Measurements from ENCODE around the gene MEX3A.

The MEX3A gene

DNA sequence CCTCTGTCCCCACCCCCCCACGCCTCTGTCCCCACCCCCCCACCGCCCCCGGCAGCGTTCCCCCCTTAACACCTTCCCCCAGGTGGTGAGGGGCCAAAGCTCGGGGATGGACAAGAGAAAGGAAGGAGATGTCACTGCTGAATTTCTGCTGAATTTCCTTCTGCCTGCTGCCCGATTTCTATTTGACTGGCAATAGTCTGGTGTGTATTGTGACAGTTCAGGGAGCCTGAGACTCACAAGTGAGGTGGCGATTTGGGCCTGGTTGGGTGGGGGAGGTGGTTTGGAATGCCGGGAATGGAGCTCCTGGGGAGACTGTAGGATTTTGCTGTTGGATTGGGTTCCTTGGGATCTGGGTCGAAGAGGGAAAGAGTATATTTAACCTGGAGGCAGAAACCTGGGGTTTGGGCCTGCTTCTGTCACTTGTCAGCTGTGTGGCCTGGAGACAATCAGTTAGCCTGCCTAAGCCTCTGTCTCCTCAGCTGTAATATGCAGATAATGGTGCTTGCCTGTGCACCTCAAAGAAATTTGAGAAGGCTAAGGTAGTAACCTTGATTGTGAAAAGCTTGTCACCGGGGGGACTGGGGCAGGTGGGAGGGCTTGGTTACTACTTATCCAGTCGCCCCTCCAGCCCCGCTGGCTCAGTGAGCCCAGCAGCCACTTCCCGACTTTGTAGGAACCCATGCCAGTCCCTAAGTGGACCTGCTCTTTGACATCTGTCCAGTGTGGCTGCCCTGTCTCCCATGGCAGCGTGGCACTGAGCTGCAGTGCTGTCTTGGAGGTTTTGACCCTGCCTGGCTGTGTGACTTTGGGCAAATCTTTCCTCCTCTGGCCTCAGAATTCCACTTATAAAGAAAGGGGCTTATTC lies 24.6 kb upstream of the MEX3A start:
- 0 out of 2 replicates have a peak, but pooled peaks have one; percentile 40 for TF ChIP-seq POLR2A (IDR thresholded peaks at IDR 0.05; ENCODE audit: low read depth, low read length)
- no peak for TF ChIP-seq POLR2AphosphoS5 (IDR thresholded peaks at IDR 0.05; ENCODE audit: low read depth, low read length)
- TF ChIP-seq TAF1 (IDR thresholded peaks at IDR 0.05; ENCODE audit: borderline replicate concordance, low read depth, low read length), result no peak
- DNase-seq (ENCODE audit: insufficient read length) (no peak), FAIRE-seq (no peak)

GRCh38 chr1:156104861-156105832 lies 22.9 kb upstream of the MEX3A start:
- DNase-seq (ENCODE audit: insufficient read length) (no peak), FAIRE-seq (no peak)

DNA sequence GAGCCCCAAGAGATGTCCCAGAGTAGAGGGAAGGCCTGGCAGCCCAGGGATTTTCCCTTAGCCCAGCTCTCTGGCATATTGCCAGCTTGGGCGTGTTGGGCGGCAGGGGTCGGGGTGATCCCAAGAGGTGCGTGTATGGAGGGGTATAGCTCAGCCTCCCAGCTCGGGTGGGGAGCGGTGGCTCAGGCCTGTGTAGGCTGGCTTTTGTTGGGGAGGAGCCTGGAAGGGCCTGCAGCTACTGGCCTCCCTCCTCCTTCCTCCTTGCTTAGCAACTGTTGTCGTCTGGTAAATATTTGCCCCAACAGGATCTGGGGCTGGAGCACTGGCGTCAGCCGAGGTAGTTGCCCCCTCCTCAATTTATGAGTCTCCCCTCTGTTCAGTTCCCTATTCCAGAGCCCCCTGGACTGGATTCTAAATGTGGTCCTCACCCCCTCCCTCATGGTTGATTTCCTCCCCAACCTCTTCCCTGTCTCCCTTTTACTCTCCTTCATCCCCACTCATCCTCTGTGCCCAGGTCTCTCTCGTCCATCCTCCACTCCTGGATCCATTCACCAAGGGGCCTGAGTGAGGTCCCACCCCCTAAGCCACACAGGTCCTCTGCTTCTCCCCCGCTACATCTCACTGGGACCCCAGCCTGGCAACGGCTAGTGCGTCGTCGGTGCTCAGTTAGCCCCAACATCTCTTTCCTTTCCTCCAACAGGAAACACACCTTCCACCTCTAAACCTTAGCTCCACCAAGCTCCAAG lies 22.0 kb upstream of the MEX3A start:
- no peak for TF ChIP-seq TAF1 (IDR thresholded peaks at IDR 0.05; ENCODE audit: borderline replicate concordance, low read depth, low read length)
- no peak for TF ChIP-seq POLR2A (IDR thresholded peaks at IDR 0.05; ENCODE audit: low read depth, low read length)
- no peak for TF ChIP-seq POLR2AphosphoS5 (IDR thresholded peaks at IDR 0.05; ENCODE audit: low read depth, low read length)
- DNase-seq (ENCODE audit: insufficient read length) (no peak), FAIRE-seq (peak; percentile 9)

More at GRCh38 chr1:156104861-156105832, 22.9 kb upstream of the MEX3A start:
- no peak for TF ChIP-seq POLR2A (IDR thresholded peaks at IDR 0.05; ENCODE audit: low read depth, low read length)
- no peak for TF ChIP-seq POLR2AphosphoS5 (IDR thresholded peaks at IDR 0.05; ENCODE audit: low read depth, low read length)
- no peak for TF ChIP-seq TAF1 (IDR thresholded peaks at IDR 0.05; ENCODE audit: borderline replicate concordance, low read depth, low read length)

- no peak for TF ChIP-seq TAF1 (IDR thresholded peaks at IDR 0.05; ENCODE audit: borderline replicate concordance, low read depth, low read length)
- no peak for TF ChIP-seq POLR2AphosphoS5 (IDR thresholded peaks at IDR 0.05; ENCODE audit: low read depth, low read length)
- TF ChIP-seq POLR2A (IDR thresholded peaks at IDR 0.05; ENCODE audit: low read depth, low read length), result no peak
- FAIRE-seq (no peak), DNase-seq (ENCODE audit: insufficient read length) (no peak)
Measured at GRCh38 chr1:156103521-156103947, 21.3 kb upstream of the MEX3A start.

DNA sequence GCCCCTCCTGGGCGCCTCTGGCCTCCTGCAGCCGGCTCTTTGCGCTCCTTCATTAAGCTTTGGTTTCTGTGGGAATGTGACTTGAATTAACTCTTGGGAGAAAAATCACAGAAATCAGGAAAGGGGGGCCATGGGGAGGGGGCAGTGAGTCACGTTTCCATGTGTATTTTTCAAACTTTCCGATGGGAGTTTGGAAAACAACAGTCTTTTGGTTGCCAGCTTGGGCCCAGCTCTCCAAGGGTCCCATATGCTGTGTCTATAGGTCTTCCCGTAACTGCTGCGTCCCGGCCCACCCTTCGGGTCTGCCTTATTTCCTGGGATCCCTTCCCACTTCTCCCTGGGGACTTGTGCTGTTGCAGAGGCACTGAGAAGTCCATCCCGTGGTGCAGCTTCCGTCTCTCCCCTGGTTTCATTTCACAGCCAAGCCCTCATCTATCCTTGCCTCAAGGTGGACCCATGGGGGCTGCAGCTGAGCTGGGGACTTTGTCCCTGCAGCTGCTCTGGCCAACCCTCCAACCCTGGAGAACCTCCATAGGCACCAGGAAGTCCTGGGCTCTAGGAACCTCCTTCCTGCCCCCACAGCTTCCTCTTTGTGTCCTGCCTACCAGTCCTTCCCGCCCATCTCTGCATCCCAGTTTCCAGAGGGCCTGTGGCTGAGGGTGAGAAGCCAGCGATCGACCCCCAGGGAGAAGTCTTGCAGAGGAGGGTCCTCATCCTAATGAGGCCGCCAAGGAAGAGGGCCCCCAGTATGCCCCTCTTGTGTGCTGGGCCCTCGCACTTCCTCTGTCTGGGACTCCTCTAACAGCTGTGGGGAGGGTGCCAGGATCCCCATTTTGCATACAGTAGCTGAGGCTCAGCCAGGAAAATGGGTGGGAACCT lies 20.6 kb upstream of the MEX3A start:
- TF ChIP-seq POLR2A (IDR thresholded peaks at IDR 0.05; ENCODE audit: low read depth, low read length), result no peak
- no peak for TF ChIP-seq TAF1 (IDR thresholded peaks at IDR 0.05; ENCODE audit: borderline replicate concordance, low read depth, low read length)
- TF ChIP-seq POLR2AphosphoS5 (IDR thresholded peaks at IDR 0.05; ENCODE audit: low read depth, low read length), result no peak
- FAIRE-seq (no peak), DNase-seq (ENCODE audit: insufficient read length) (no peak)

DNA sequence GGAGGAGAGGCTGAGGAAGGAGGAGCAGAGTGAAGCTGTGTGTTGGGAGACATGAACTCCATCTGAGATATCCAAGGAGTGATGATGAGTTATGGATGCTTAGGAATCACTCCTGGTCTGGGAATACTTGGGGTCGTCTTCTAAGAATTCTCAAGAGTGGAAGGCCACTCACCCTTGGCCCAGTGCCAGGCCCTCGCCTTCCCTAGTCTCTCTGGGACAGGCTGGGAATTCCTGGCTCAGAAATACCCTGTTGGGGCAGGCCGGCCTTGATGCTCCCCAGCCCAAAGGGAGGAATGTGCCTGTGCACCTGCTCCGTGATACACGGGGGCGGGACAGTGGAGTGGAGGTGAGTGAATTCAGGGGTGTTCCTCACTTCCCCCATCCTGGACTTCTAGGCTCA lies 19.6 kb upstream of the MEX3A start:
- TF ChIP-seq POLR2A (IDR thresholded peaks at IDR 0.05; ENCODE audit: low read depth, low read length) (no peak), TAF1 (IDR thresholded peaks at IDR 0.05; ENCODE audit: borderline replicate concordance, low read depth, low read length) (no peak), POLR2AphosphoS5 (IDR thresholded peaks at IDR 0.05; ENCODE audit: low read depth, low read length) (no peak)
- DNase-seq (ENCODE audit: insufficient read length) (no peak), FAIRE-seq (no peak)

DNA sequence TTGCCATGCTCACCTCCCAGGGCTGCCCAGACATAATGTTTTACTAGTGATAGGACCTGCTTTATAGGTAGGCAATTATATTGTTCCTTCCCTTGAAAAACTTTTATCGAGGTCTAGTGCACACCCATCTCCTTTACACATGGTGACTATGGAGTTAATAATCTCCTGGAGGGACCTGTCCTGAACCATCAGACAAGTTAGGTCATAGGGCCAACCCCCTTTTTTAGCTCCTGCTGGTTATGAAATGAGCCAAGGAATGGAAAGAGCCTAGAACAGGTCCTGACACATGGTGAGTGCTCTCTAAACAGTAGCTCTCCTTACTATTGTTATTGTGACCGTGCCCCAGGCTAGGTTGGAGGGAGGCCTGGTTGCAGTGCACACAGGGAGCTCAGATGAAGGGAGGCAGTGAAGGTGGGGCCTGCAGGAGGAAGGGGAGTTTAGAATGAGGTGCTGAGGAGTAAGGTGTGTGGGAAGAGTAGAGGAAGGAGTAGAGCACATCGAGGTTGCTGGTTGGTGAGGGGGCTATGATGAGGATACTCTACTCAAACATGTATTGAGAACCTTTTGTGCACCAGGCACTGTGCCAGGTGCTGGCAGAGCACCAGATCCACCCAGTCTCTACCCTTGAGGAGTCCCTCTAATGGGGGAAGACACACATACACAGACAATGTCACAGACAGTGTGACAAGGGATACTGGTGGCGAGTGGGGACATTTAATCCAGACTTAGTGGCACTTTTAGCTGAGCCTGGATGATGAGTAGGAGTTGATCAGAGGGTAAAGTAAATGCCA lies 18.1 kb upstream of the MEX3A start:
- DNase-seq (ENCODE audit: insufficient read length) (no peak), FAIRE-seq (no peak)

DNA sequence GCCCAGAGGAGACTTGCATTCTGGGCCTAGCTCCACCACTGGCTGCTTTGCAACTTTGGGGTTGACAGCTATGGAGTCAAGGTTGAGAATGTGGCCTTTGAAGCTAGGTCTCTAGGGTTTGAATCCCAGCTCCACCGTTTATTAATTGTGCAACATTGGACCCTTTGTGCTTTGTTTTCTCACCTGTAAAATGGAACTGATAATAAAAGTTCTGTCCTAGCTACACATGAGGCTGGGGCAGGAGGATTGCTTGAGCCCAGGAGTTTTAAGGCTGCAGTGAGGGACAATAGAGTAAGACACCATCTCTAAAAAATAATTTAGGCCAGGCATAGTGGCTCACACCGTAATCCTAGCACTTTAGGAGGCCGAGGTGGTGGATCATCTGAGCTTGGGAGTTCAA lies 17.0 kb upstream of the MEX3A start:
- no peak for DNase-seq (ENCODE audit: insufficient read length)
- FAIRE-seq, result no peak
- TF ChIP-seq POLR2A (IDR thresholded peaks at IDR 0.05; ENCODE audit: low read depth, low read length) (no peak), POLR2AphosphoS5 (IDR thresholded peaks at IDR 0.05; ENCODE audit: low read depth, low read length) (no peak), TAF1 (IDR thresholded peaks at IDR 0.05; ENCODE audit: borderline replicate concordance, low read depth, low read length) (no peak)

More for the DNA sequence above, 18.1 kb upstream of the MEX3A start:
- TF ChIP-seq POLR2A (IDR thresholded peaks at IDR 0.05; ENCODE audit: low read depth, low read length), result no peak

- DNase-seq (ENCODE audit: insufficient read length) (no peak), FAIRE-seq (no peak)
- no peak for TF ChIP-seq POLR2AphosphoS5 (IDR thresholded peaks at IDR 0.05; ENCODE audit: low read depth, low read length)
- TF ChIP-seq POLR2A (IDR thresholded peaks at IDR 0.05; ENCODE audit: low read depth, low read length), result peak; percentile 26; the same call in 1 of the 2 replicates
Measured at GRCh38 chr1:156098784-156099183, 16.5 kb upstream of the MEX3A start.

Measured in GM12892 (cell line).